Loucy (cell line): ENCODE data around the gene STPG3.

ENCODE experiments used
- H2AFZ ChIP-seq: fragments of 200-600 bp; sonication (generic); 2 replicates; pipeline ENCODE4 v1.6.0; 2016; ENCODE audit warnings: antibody characterized with exemption, mild to moderate bottlenecking, low read length, moderate library complexity
- H3F3A ChIP-seq: fragments of 200-600 bp; 2 replicates; pipeline ENCODE4 v1.6.0; 2016; ENCODE audit warnings: antibody characterized with exemption, low read depth, mild to moderate bottlenecking
- H3K27me3 ChIP-seq: fragments of 200-600 bp; sonication (generic); 2 replicates; pipeline ENCODE4 v1.6.1; 2014; ENCODE audit warnings: low read length, mild to moderate bottlenecking; ENCODE audit not compliant: insufficient read depth, poor library complexity, severe bottlenecking
- H3K36me3 ChIP-seq: fragments of 200-600 bp; sonication (generic); 2 replicates; pipeline ENCODE4 v1.6.1; 2016; ENCODE audit warnings: low read length; ENCODE audit not compliant: insufficient read depth
- H3K4me1 ChIP-seq: fragments of 200-600 bp; sonication (generic); 2 replicates; pipeline ENCODE4 v1.5.1; 2014; ENCODE audit warnings: low read length, mild to moderate bottlenecking; ENCODE audit not compliant: insufficient read depth, poor library complexity, severe bottlenecking
- H3K4me2 ChIP-seq: fragments of 200-600 bp; sonication (generic); 2 replicates; pipeline ENCODE4 v1.6.0; 2014; ENCODE audit warnings: antibody characterized with exemption, low read length, low read depth, mild to moderate bottlenecking; ENCODE audit not compliant: poor library complexity, severe bottlenecking
- H3K4me3 ChIP-seq: fragments of 200-600 bp; sonication (generic); 2 replicates; pipeline ENCODE4 v1.5.1; 2014; ENCODE audit warnings: low read length, mild to moderate bottlenecking, mixed read lengths; ENCODE audit not compliant: poor library complexity, severe bottlenecking
- H3K79me2 ChIP-seq: fragments of 200-600 bp; sonication (generic); 2 replicates; pipeline ENCODE4 v1.6.1; 2014; ENCODE audit warnings: low read length; ENCODE audit not compliant: insufficient read depth
- H3K9ac ChIP-seq: fragments of 200-600 bp; sonication (generic); 2 replicates; pipeline ENCODE4 v1.6.0; 2014; ENCODE audit warnings: mild to moderate bottlenecking, low read depth, low read length, moderate library complexity; ENCODE audit not compliant: poor library complexity, severe bottlenecking
- H3K9me2 ChIP-seq: fragments of 200-600 bp; sonication (generic); replicated peaks from 2 replicates; pipeline ENCODE4 v1.6.1; 2016; ENCODE audit warnings: low read depth, low read length, mixed read lengths
- H3K9me3 ChIP-seq: fragments of 200-600 bp; sonication (generic); 2 replicates; pipeline ENCODE4 v1.6.1; 2014; ENCODE audit warnings: mild to moderate bottlenecking, antibody characterized with exemption, low read length, low read depth; ENCODE audit not compliant: insufficient read depth
- H4K20me1 ChIP-seq: fragments of 200-600 bp; sonication (generic); 2 replicates; pipeline ENCODE4 v1.6.0; 2014; ENCODE audit warnings: antibody characterized with exemption, low read length, mild to moderate bottlenecking; ENCODE audit not compliant: insufficient read depth, poor library complexity, severe bottlenecking
- EZH2phosphoT487 ChIP-seq: fragments of 200-600 bp; IDR thresholded peaks from 2 replicates; pipeline ENCODE4 v1.6.1; 2018; ENCODE audit warnings: antibody characterized with exemption, mild to moderate bottlenecking, moderate library complexity, borderline replicate concordance
- TF ChIP-seq, protein P1 (sequence below): fragments of 200-600 bp; sonication (generic); conservative IDR thresholded peaks from 2 replicates; pipeline ENCODE4 v1.5.1; 2014; ENCODE audit warnings: mild to moderate bottlenecking, antibody characterized with exemption, low read length

STPG3 gene

DNA sequence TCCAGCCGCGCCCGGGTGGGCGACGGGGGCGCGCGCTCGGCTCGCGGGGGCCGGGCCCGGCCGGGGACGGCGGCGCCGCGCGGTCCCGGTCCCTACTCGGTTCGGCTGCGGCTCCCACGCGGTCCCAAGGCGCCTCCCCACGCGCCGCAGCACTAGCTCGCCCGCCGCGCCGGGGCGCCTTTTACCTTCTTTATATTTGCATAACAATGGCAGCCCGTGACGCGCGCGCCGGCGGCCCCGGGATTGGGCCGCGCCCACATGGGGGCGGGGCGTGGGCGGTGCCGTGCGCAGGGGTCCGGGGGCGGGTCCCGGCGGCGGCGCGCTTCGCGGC is 51.0 kb downstream of the STPG3 start, which contains the start of gene NRARP:
Gene NRARP, minus strand, starts transcription at position 154 of the 331 bp plus-strand sequence. CDS start 343 bp downstream, outside the sequence.
- H2AFZ ChIP-seq: no peak within 1 kb of the TSS
- TF ChIP-seq, protein P1, sequence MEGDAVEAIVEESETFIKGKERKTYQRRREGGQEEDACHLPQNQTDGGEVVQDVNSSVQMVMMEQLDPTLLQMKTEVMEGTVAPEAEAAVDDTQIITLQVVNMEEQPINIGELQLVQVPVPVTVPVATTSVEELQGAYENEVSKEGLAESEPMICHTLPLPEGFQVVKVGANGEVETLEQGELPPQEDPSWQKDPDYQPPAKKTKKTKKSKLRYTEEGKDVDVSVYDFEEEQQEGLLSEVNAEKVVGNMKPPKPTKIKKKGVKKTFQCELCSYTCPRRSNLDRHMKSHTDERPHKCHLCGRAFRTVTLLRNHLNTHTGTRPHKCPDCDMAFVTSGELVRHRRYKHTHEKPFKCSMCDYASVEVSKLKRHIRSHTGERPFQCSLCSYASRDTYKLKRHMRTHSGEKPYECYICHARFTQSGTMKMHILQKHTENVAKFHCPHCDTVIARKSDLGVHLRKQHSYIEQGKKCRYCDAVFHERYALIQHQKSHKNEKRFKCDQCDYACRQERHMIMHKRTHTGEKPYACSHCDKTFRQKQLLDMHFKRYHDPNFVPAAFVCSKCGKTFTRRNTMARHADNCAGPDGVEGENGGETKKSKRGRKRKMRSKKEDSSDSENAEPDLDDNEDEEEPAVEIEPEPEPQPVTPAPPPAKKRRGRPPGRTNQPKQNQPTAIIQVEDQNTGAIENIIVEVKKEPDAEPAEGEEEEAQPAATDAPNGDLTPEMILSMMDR: no peak
- TF ChIP-seq EZH2phosphoT487: no peak
- H4K20me1 ChIP-seq: no peaks in the 10 kb centered on the region
- no peaks in the 10 kb centered on the region for H3K36me3 ChIP-seq
- no peaks in the 10 kb centered on the region for H3K4me1 ChIP-seq
- H3K9me3 ChIP-seq: no peaks in the 10 kb centered on the region
- no peak within 1 kb of the TSS for H3K9ac ChIP-seq
- no peaks in the 10 kb centered on the region for H3F3A ChIP-seq
- no peaks in the 10 kb centered on the region for H3K27me3 ChIP-seq
- no peak within 1 kb of the TSS for H3K4me3 ChIP-seq
- H3K79me2 ChIP-seq: no peaks in the 10 kb centered on the region
- no peak within 1 kb of the TSS for H3K4me2 ChIP-seq
- H3K9me2 ChIP-seq: no peaks in the 10 kb centered on the region

DNA sequence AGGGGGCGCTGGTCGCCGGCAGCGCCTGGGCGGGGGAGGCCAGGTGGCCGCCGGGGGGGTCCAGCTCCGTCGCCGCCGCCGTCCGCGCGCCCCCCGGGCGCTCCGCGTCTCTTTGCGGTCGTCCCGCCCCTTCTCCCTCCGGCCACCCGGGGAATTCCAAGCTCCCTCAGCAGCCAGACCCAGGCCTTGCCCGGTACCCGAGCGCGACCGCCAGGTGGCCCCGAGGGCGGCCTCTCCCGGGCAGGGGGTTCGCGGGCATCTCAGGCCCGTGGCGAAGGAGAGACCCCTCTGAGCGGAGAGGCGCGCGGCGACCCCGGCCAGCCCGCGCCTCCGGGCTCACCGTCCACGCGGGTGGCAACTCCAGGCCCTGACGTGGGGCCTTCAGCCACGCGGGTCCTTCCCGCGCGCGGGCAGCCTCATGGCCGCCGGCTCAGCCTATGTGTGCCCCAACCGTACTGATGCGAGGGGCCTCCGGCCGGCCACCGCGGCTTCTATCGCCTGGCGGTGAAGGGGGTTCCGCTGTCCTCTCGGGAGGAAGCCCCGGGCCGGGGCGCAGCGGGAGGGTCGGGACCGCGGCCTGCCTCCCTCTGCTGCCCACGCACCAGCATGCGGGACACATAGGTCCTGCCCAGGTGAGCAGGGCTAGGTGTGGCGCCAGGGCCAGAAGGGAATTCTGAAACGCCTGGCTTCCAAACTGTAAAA is 51.5 kb downstream of the STPG3 start:
- no peak overlapping the region for H3K9ac ChIP-seq
- no peak overlapping the region for H2AFZ ChIP-seq
- no peak overlapping the region for H3K4me3 ChIP-seq
- no peak for TF ChIP-seq EZH2phosphoT487
- TF ChIP-seq, protein P1: no peak
- no peaks in the 10 kb centered on the region for H3K9me3 ChIP-seq
- no peaks in the 10 kb centered on the region for H3K9me2 ChIP-seq
- H3K79me2 ChIP-seq: no peaks in the 10 kb centered on the region
- no peaks in the 10 kb centered on the region for H3F3A ChIP-seq
- no peaks in the 10 kb centered on the region for H4K20me1 ChIP-seq
- no peaks in the 10 kb centered on the region for H3K4me1 ChIP-seq
- no peaks in the 10 kb centered on the region for H3K27me3 ChIP-seq
- H3K4me2 ChIP-seq: no peak overlapping the region
- no peaks in the 10 kb centered on the region for H3K36me3 ChIP-seq
